Endothelial cell of umbilical vein (primary cell): ENCODE results near the gene NUMA1. TPM values are rescaled to one million over a fixed set of nuclear protein-coding genes. Genes with fewer than 3 reads are reported as not detected.

Experiments used
- BruUV-seq: library from RNA; stranded (reverse); fragments of 400-500 nt; replicated peaks from 2 replicates; lab custom pipeline; 2021; lab: Mats Ljungman, UMichigan
- CTCF ChIA-PET: fragments of 300-600, 350-600 bp; sonication (Branson Sonifier 250); formaldehyde crosslinking; loops from one replicate; lab custom pipeline; 2021; ENCODE audit warnings: antibody characterized with exemption, inconsistent platforms; lab: Charles Lee
- POLR2A ChIA-PET: fragments of 300-600, 350-600 bp; sonication (Branson Sonifier 250); formaldehyde crosslinking; loops from one replicate; lab custom pipeline; 2021; ENCODE audit warnings: antibody characterized with exemption, inconsistent platforms; lab: Charles Lee
- DNase-seq: peaks from one replicate; pipeline ENCODE4 v3.0.0-alpha.2; 2011; ENCODE audit warnings: low read depth, low spot score
- FAIRE-seq: peaks from 2 replicates; lab custom pipeline; 2011; peaks lifted over from hg19 to GRCh38; lab: Jason Lieb, UNC
- H2AFZ ChIP-seq: 2 replicates; pipeline ENCODE4 v1.6.0; 2012; ENCODE audit warnings: low read depth, low read length, control low read depth, inconsistent platforms
- H3K27ac ChIP-seq: 2 replicates; pipeline ENCODE4 v1.5.1; 2011; ENCODE audit warnings: low read depth, mild to moderate bottlenecking, control low read depth, low read length, moderate library complexity; ENCODE audit not compliant: insufficient read depth
- H3K27me3 ChIP-seq, 2 experiments: 2 replicates each; pipeline versions ENCODE4 v1.6.0 to v1.6.1; 2011; ENCODE audit warnings: low read length in 2 of 2, mixed read lengths in 1 of 2; ENCODE audit not compliant: control insufficient read depth in 2 of 2, insufficient read depth in 2 of 2
- H3K36me3 ChIP-seq, 2 experiments: 2 replicates in 1 of 2; 3 replicates in 1 of 2; pipeline ENCODE4 v1.5.1; 2011; ENCODE audit warnings: low read length in 2 of 2, mild to moderate bottlenecking in 1 of 2, moderate library complexity in 1 of 2; ENCODE audit not compliant: control insufficient read depth in 2 of 2, insufficient read depth in 2 of 2; ENCODE audit errors: extremely low read depth in 1 of 2
- H3K4me1 ChIP-seq: 3 replicates; pipeline ENCODE4 v1.5.1; 2011; ENCODE audit warnings: mild to moderate bottlenecking, low read length; ENCODE audit not compliant: control insufficient read depth, insufficient read depth; ENCODE audit errors: extremely low read depth
- H3K4me2 ChIP-seq: 2 replicates; pipeline ENCODE4 v1.6.1; 2011; ENCODE audit warnings: low read length, control low read depth, mixed read lengths; ENCODE audit not compliant: insufficient read depth
- H3K4me3 ChIP-seq, 3 experiments: fragments of 200-600 bp in 1 of 3; sonication (generic), shearing (Covaris generic) in 1 of 3; replicated peaks in 1 of 3; 2 replicates each; pipeline ENCODE4 v1.5.1; 2011 to 2016; ENCODE audit warnings: control low read depth in 3 of 3, low read length in 3 of 3, mild to moderate bottlenecking in 2 of 3, inconsistent platforms in 1 of 3, low read depth in 1 of 3, moderate library complexity in 1 of 3; ENCODE audit not compliant: insufficient read depth in 1 of 3
- H3K79me2 ChIP-seq: 2 replicates; pipeline ENCODE4 v1.6.0; 2012; ENCODE audit warnings: low read length, inconsistent platforms; ENCODE audit not compliant: control insufficient read depth, insufficient read depth
- H3K9ac ChIP-seq: replicated peaks from 2 replicates; pipeline ENCODE3; 2011; ENCODE audit warnings: low read length, control low read depth; ENCODE audit not compliant: insufficient read depth; ENCODE audit errors: extremely low read depth
- H3K9me1 ChIP-seq: replicated peaks from 3 replicates; pipeline ENCODE4 v1.6.0; 2011; ENCODE audit warnings: mild to moderate bottlenecking, low read length; ENCODE audit not compliant: control insufficient read depth, insufficient read depth; ENCODE audit errors: extremely low read depth
- H3K9me3 ChIP-seq: replicated peaks from 2 replicates; pipeline ENCODE4 v1.5.1; 2012; ENCODE audit warnings: low read length, inconsistent platforms; ENCODE audit not compliant: control insufficient read depth, insufficient read depth
- H4K20me1 ChIP-seq: replicated peaks from 2 replicates; pipeline ENCODE3; 2011; ENCODE audit warnings: mild to moderate bottlenecking, low read length; ENCODE audit not compliant: control insufficient read depth, insufficient read depth; ENCODE audit errors: extremely low read depth
- EZH2 ChIP-seq: IDR thresholded peaks from 2 replicates; pipeline ENCODE4 v1.6.1; 2012; ENCODE audit warnings: borderline replicate concordance, low read depth, mild to moderate bottlenecking, moderate library complexity, low read length, inconsistent platforms; ENCODE audit not compliant: severe bottlenecking
- FOS ChIP-seq: IDR thresholded peaks from 2 replicates; pipeline ENCODE4 v1.6.1; 2011; ENCODE audit warnings: mild to moderate bottlenecking, low read length, moderate library complexity, borderline replicate concordance; ENCODE audit not compliant: insufficient read depth
- JUN ChIP-seq: IDR thresholded peaks from 2 replicates; pipeline ENCODE4 v1.6.1; 2011; ENCODE audit warnings: borderline replicate concordance, low read depth; ENCODE audit not compliant: insufficient read length, insufficient read depth
- POLR2A ChIP-seq: IDR thresholded peaks from 2 replicates; pipeline ENCODE4 v1.6.1; 2012; ENCODE audit warnings: low read depth, mild to moderate bottlenecking, control low read depth, low read length
- POLR2AphosphoS5 ChIP-seq: IDR thresholded peaks from 2 replicates; pipeline ENCODE4 v1.6.1; 2012; ENCODE audit warnings: low read depth, mild to moderate bottlenecking, control low read depth, low read length, moderate library complexity; ENCODE audit not compliant: insufficient read depth
- dilution Hi-C: fragments of 300-500 bp; cut with MboI; formaldehyde crosslinking; loops from one replicate; pipeline ENCODE4 v1.15.0; 2019; ENCODE audit warnings: low sequenced_read_pairs; ENCODE audit not compliant: extremely low pct_ligation_motif_present
- intact Hi-C: fragments of 100-400 bp; cut with micrococcal nuclease; formaldehyde crosslinking; loops from one replicate; pipeline ENCODE4 v1.10.0; 2022
- polyA plus RNA-seq, 4 experiments: library from polyadenylated mRNA; depleted of rRNA in 3 of 4; stranded (reverse) in 3 of 4; unstranded in 1 of 4; fragments of >200 nt; gene quantifications; 2 replicates each; pipeline versions ENCODE4 v1.2.1 to v1.2.3, GENCODE V29; 2011 to 2012; ENCODE audit warnings: missing spikeins in 1 of 4
- total RNA-seq: library from RNA; stranded (reverse); gene quantifications from 2 replicates; pipeline ENCODE4 v1.2.3, GENCODE V29; 2021
- TF ChIP-seq, protein P1 (sequence below): IDR thresholded peaks from 2 replicates; pipeline ENCODE4 v1.6.1; 2011; ENCODE audit not compliant: insufficient read depth, insufficient read length
- TF ChIP-seq, protein P2 (sequence below), 2 donors: IDR thresholded peaks; 1 replicate in 1 of 2; 2 replicates in 1 of 2; pipeline ENCODE4 v1.5.1; 2011; ENCODE audit warnings: low read length in 2 of 2, mild to moderate bottlenecking in 2 of 2, moderate library complexity in 2 of 2, control low read depth in 1 of 2, inconsistent platforms in 1 of 2, low read depth in 1 of 2; ENCODE audit not compliant: insufficient read depth in 1 of 2; ENCODE audit errors: extremely low read depth in 1 of 2

NUMA1 gene
- total and polyA plus RNA-seq, 2 donors (not counting 3 experiments of a cell fraction or from before 2014, with no cell fraction given) = 120 to 164 TPM

DNA sequence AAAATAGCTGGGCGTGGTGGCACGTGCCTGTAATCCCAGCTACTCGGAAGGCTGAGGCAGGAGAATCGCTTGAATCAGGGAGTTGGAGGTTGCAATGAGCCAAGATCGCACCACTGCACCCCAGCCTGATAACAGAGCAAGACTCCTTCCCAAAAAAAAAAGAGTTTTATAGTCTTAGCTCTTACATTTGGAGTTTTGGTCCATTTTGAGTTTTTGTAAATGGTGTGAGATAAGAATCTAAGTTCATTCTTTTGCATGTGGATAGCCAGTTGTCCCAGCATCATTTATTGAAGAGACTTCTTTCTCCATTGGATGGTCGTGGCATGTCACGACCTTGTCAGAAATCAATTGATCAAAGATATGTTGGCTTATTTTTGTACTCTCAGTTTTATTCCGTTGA lies 116.9 kb downstream of the NUMA1 start:
- Histone ChIP-seq H3K27me3 (no peaks in the 10 kb centered on the region), H3K4me1 (peaks cover 20% of the 10 kb centered on the region), H3K4me3 (no peak overlapping the region), H3K4me2 (no peak overlapping the region), H3K9ac (no peak overlapping the region), H3K27ac (peak overlapping the region; percentile 70), H3K36me3 (peaks cover 8 to 17% of the 10 kb centered on the region in 2 experiments), H3K9me1 (no peaks in the 10 kb centered on the region), H2AFZ (no peak overlapping the region), H3K79me2 (peaks cover 62% of the 10 kb centered on the region), H3K9me3 (no peaks in the 10 kb centered on the region), H4K20me1 (no peaks in the 10 kb centered on the region)
- FAIRE-seq (no peak), DNase-seq (no peak)
- CTCF ChIA-PET = interaction anchor here (1.0 to 1.3 kb wide), 3 partner anchors 14 to 35 kb away, joined by 3 to 6 read pairs (median 3); partner anchors contain the start of genes RNF121 and XNDC1N
- intact Hi-C loops = loop anchor here (2.0 kb wide), 1 partner anchor 19 kb away; no protein-coding TSS in a partner anchor
- TF ChIP-seq, protein P1, sequence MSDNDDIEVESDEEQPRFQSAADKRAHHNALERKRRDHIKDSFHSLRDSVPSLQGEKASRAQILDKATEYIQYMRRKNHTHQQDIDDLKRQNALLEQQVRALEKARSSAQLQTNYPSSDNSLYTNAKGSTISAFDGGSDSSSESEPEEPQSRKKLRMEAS = no peak
- no peak for TF ChIP-seq EZH2
- TF ChIP-seq, protein P2, sequence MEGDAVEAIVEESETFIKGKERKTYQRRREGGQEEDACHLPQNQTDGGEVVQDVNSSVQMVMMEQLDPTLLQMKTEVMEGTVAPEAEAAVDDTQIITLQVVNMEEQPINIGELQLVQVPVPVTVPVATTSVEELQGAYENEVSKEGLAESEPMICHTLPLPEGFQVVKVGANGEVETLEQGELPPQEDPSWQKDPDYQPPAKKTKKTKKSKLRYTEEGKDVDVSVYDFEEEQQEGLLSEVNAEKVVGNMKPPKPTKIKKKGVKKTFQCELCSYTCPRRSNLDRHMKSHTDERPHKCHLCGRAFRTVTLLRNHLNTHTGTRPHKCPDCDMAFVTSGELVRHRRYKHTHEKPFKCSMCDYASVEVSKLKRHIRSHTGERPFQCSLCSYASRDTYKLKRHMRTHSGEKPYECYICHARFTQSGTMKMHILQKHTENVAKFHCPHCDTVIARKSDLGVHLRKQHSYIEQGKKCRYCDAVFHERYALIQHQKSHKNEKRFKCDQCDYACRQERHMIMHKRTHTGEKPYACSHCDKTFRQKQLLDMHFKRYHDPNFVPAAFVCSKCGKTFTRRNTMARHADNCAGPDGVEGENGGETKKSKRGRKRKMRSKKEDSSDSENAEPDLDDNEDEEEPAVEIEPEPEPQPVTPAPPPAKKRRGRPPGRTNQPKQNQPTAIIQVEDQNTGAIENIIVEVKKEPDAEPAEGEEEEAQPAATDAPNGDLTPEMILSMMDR (IDR thresholded peaks at IDR 0.05; ENCODE audit: extremely low read depth in 1 of 2, insufficient read depth in 1 of 2, low read depth in 1 of 2, low read length in 2 of 2) = no peak
- TF ChIP-seq JUN = no peak
- no peak for TF ChIP-seq POLR2A
- TF ChIP-seq POLR2AphosphoS5 = no peak
- TF ChIP-seq FOS = no peak
- POLR2A ChIA-PET = no interaction called here
- no TSS peak for BruUV-seq
- dilution Hi-C loops = no loop called here
